Measurements from ENCODE around the gene LY86.

GRCh38 chr6:6604015-6604414, 15.5 kb downstream of the LY86 start:
- TF ChIP-seq POLR2AphosphoS5 (IDR thresholded peaks at IDR 0.05; ENCODE audit: low read depth, low read length) (no peak), CTCF (IDR thresholded peaks at IDR 0.05) (no peak), MEF2A (IDR thresholded peaks at IDR 0.05; ENCODE audit: borderline replicate concordance, low read depth) (no peak), USF2 (IDR thresholded peaks at IDR 0.05; ENCODE audit: borderline replicate concordance, low read depth, low read length) (no peak), RAD21 (IDR thresholded peaks at IDR 0.05; ENCODE audit: low read length) (no peak), NFIC (IDR thresholded peaks at IDR 0.05; ENCODE audit: borderline replicate concordance) (no peak), GABPA (IDR thresholded peaks at IDR 0.05; ENCODE audit: low read depth) (no peak)
- TF ChIP-seq, protein P1, sequence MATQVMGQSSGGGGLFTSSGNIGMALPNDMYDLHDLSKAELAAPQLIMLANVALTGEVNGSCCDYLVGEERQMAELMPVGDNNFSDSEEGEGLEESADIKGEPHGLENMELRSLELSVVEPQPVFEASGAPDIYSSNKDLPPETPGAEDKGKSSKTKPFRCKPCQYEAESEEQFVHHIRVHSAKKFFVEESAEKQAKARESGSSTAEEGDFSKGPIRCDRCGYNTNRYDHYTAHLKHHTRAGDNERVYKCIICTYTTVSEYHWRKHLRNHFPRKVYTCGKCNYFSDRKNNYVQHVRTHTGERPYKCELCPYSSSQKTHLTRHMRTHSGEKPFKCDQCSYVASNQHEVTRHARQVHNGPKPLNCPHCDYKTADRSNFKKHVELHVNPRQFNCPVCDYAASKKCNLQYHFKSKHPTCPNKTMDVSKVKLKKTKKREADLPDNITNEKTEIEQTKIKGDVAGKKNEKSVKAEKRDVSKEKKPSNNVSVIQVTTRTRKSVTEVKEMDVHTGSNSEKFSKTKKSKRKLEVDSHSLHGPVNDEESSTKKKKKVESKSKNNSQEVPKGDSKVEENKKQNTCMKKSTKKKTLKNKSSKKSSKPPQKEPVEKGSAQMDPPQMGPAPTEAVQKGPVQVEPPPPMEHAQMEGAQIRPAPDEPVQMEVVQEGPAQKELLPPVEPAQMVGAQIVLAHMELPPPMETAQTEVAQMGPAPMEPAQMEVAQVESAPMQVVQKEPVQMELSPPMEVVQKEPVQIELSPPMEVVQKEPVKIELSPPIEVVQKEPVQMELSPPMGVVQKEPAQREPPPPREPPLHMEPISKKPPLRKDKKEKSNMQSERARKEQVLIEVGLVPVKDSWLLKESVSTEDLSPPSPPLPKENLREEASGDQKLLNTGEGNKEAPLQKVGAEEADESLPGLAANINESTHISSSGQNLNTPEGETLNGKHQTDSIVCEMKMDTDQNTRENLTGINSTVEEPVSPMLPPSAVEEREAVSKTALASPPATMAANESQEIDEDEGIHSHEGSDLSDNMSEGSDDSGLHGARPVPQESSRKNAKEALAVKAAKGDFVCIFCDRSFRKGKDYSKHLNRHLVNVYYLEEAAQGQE (IDR thresholded peaks at IDR 0.05; ENCODE audit: low read depth, low read length): no peak
